HG03039 (cell line): ENCODE measurements around the gene CRYGN.

Experiments
- ATAC-seq: cut with Tn5 transposase; IDR thresholded peaks from one replicate; pipeline ENCODE4 v1.9.1; 2021; ENCODE audit warnings: mild to moderate bottlenecking, moderate library complexity; ENCODE audit not compliant: unreplicated experiment

Gene CRYGN, protein sequence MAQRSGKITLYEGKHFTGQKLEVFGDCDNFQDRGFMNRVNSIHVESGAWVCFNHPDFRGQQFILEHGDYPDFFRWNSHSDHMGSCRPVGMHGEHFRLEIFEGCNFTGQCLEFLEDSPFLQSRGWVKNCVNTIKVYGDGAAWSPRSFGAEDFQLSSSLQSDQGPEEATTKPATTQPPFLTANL

GRCh38 chr7:151439855-151440798, at the start of gene CRYGN:
CRYGN (minus strand) TSS chr7:151440141; CDS start chr7:151439917, 224 bp downstream.
- no peak for ATAC-seq

DNA sequence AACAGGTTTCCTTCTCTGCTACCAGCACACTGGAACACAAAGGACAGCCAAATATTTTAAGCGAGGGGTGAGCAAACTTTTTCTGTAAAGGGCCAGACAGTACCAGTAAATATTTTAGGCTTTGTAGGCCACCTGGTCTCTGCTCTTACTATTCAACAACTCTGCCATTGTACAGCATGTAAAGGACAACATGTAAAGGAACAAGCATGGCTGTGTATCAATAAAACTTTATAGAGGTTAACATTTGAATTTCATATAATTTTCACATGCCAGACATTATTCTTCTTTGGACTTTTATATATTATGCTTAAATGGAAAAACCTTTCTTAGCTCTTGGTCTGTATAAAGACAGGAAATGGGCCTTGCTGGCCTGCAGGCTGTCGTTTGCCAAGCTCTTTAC, 49.6 kb upstream of the CRYGN start:
- no peak for ATAC-seq

- no peak for ATAC-seq
Measured at GRCh38 chr7:151488096-151488495, 48.2 kb upstream of the CRYGN start.

DNA sequence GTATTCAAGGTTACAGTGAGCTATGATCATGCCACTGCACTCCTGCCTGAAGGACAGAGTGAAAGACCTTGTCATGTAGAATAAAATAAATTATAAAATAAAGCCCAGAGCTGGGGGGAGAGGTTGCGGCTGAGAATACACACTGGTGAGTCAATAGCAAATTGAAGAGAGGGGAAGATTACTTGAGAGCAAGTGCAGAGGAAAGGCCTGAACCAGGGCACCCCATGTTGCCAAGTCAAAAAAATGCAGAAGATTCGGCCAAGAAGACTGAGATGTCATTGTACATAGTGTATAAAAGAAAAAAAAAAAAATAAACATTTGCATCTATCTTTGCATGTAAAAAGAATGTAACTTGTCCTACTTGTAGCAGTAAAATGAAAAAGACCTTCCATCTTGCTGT, 47.3 kb upstream of the CRYGN start:
- ATAC-seq, result no peak

- no peak for ATAC-seq
Measured at GRCh38 chr7:151486074-151486473, 46.1 kb upstream of the CRYGN start.

DNA sequence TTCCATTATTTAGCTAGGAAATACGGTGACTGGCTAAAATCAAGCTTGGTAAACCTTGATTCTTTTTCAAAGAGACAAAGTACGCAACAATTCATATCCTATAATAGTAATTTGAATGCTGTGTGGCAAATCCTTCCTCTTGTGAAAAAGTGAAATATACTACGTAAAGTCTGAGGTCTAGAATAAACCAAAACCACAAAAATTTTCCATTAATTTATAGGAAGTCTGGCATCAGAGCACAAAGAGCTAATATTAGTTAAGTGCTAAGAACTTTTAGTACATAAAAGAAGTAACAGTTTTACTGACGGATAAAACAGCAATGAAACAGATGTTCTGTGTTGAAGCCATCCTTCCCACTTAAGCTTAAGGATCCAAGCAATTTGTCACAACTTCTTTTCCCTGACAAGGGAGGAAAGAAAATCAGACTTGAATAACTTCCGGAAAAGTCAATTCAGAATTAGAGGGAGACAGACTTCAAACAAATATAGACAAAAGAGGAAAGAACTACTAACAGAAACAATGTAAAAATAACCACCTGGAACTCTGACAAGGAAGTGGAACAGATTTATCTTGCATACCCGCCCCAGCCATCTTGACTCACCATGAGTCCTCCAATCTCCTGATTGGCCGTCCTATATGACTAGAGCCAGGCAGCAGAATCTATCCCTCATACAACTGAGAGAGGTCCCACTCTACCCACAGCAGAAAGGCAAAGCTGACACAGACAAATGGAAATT, 45.2 kb upstream of the CRYGN start:
- ATAC-seq, result no peak

DNA sequence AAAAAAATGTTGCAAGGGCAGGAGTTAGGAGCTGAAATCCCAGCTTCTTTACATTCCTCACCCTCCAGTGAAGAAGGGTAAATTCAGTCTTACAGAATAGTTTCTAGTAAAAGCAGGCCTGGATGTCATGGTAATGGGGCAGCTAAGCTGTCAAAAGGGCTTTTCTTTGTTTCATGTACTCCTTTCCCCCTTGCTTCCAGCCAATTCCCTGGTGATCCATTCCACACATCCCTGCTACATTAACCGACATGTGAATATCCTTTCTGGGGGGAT, 43.7 kb upstream of the CRYGN start:
- ATAC-seq, result no peak

DNA sequence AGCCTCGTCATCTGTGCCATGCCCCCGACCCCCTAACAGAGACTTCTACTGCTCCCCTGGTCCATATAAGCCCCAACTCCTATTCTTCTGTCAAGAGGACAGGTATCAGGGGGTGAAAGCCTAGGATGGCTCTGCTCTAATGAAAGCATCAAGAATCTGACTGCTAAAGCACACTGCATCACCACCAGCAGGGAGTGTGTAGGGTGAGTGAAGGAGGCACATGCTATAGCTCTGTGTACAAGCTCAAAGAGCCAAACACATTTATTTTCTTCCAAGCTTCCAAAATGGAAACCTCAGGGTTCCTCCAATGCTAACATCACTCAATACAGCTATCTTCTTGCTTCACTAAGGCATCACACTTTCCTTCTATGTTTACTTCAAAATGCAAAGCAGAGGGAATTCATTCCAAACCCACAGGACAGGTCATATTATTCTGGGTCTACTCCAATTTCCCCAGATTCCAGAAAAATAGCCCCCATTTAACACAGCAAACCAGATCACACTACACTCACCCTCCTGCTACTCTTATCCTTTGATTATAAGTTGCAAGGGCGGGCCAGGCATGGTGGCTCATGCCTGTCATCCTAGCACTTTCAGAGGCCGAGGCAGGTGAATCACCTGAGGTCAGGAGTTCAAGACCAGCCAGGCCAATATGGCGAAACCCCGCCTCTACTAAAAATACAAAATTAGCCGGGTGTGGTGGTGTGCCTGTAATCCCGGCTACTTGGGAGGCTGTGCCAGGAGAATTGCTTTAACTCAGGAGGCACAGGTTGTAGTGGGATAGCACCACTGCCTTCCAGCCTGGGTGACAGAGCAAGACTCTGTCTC, 43.2 kb upstream of the CRYGN start:
- ATAC-seq, result no peak

GRCh38 chr7:151481650-151482505, 41.9 kb upstream of the CRYGN start:
- no peak for ATAC-seq

- ATAC-seq, result no peak
Measured at GRCh38 chr7:151477867-151478266, 37.9 kb upstream of the CRYGN start.

GRCh38 chr7:151472644-151473380, 32.9 kb upstream of the CRYGN start:
- ATAC-seq, result peak; percentile 45

- no peak for ATAC-seq
Measured at GRCh38 chr7:151470711-151471110, 30.8 kb upstream of the CRYGN start.

DNA sequence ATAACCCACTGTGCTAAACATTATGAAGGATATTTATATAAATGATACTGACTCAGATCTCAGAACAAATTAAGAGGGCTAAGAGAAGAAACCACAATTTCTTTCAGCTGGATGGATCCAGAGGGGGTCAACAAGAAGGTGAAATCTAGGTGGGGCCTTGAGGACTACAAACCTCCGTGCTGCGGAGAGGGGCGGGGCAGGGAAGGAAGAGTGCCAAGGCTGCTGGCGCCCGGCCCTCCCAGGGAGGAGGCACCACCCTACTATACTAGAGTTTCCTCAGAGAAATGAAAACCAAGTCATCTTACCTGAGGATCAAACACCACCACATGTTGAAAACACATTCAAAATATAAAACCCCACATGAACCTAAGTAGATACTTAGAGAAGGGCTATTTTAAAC, 29.3 kb upstream of the CRYGN start:
- ATAC-seq, result no peak

DNA sequence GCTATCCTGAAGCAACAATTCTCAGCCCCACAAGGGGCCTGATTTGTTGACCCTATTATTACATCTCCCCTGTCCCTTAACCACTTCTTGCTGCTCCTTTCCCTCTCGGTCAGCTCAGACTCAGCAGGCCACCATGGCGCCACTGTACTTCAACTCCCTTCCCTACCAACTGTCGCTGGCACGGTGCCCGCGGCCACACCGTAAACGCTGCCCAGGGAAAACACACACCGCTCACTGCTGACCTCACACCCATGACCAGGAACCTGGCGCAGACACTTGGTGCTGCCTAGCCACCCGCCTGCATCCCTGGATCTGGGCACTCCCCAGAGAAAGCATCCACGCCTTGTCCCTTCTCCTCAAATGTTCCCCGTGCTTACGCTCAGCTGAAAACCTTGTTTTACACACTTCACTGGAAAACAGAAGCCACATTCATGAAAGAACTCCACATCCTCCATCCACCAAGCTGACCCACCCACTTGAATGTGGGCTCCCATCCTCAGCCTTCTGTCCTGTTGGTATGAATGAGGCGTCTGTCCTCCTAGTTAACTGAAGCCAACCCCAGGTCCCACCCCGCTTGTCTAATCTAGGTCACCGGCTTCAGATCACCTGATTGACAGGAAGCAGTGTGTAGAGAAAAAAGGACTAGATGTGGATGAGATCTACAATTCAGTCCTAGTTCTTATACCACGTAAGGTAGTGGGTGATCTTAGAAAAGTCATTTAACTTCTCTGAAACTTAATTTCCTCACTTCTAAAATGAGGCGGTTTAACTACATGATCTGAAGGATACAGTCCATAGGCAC, 28.5 kb upstream of the CRYGN start:
- ATAC-seq, result no peak

- no peak for ATAC-seq
Measured at GRCh38 chr7:151465169-151465568, 25.2 kb upstream of the CRYGN start.

DNA sequence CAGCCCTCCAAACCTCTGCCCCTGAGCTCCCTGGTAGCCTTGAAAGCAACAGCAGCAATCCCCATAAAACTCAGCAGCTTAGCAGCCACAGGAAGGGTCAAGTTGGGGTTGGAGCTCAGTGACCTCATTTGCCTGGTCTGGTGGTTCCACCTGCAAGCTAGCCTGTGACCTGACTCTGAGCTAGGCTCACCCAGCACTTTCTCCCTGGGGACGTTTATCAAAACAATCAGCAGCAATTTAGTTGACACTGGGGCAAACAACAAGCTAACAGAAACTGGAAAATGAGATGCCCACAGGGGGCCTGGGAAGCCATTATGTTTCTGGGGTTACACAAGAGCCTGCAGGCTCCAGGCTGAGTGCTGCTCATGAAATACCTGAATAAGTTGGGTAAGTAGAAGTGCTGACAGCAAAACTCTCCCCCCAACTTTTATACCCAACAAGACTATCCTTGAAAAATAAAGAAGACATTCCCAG, 22.4 kb upstream of the CRYGN start:
- no peak for ATAC-seq

DNA sequence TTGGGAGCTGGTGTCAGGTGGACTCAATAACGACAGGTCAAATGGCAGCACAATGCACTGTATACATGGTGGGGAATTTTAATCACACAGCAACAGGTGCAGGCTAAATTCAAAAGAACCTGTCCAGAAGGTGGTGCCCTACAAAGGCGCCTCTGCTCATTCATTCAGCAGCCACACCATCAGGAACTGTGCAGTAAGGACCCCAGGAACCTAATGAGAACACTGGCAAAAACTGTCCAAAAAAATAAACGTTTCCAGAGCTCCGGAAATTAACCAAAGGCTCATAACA, 21.9 kb upstream of the CRYGN start:
- no peak for ATAC-seq

GRCh38 chr7:151461096-151461941, 21.4 kb upstream of the CRYGN start:
- no peak for ATAC-seq
